GM23248 (cell line): ENCODE data around the gene TTC8. TPM values are rescaled to one million over a fixed set of nuclear protein-coding genes. Genes with fewer than 3 reads are reported as not detected.

Source experiments
- DNase-seq: peaks from one replicate; pipeline ENCODE4 v3.0.0-alpha.2; 2015
- H2AFZ ChIP-seq: fragments of 200-600 bp; sonication (generic); 2 replicates; pipeline ENCODE4 v1.6.1; 2016; ENCODE audit warnings: antibody characterized with exemption
- H3F3A ChIP-seq: fragments of 200-600 bp; sonication (generic); 2 replicates; pipeline ENCODE4 v1.6.1; 2016; ENCODE audit warnings: mild to moderate bottlenecking, antibody characterized with exemption, mixed run types; ENCODE audit not compliant: insufficient read depth
- H3K27ac ChIP-seq: fragments of 200-600 bp; sonication (generic); 2 replicates; pipeline ENCODE4 v1.5.1; 2016; ENCODE audit warnings: mild to moderate bottlenecking
- H3K27me3 ChIP-seq: fragments of 200-600 bp; sonication (generic); replicated peaks from 2 replicates; pipeline ENCODE4 v1.6.1; 2016; ENCODE audit warnings: mild to moderate bottlenecking; ENCODE audit not compliant: insufficient read depth
- H3K36me3 ChIP-seq: fragments of 200-600 bp; sonication (generic); 2 replicates; pipeline ENCODE4 v1.6.1; 2016; ENCODE audit warnings: low read depth, mild to moderate bottlenecking
- H3K4me1 ChIP-seq: fragments of 200-600 bp; sonication (generic); 2 replicates; pipeline ENCODE4 v1.6.1; 2016; ENCODE audit warnings: mild to moderate bottlenecking; ENCODE audit not compliant: insufficient read depth
- H3K4me2 ChIP-seq: fragments of 200-600 bp; sonication (generic); one replicate; pipeline ENCODE4 v1.6.1; 2016; ENCODE audit warnings: mild to moderate bottlenecking; ENCODE audit not compliant: unreplicated experiment
- H3K4me3 ChIP-seq: fragments of 200-600 bp; sonication (generic); 2 replicates; pipeline ENCODE4 v1.5.1; 2016; ENCODE audit warnings: mild to moderate bottlenecking
- H3K79me2 ChIP-seq: fragments of 200-600 bp; sonication (generic); 2 replicates; pipeline ENCODE4 v1.6.1; 2016; ENCODE audit warnings: mild to moderate bottlenecking; ENCODE audit not compliant: insufficient read depth
- H3K9ac ChIP-seq: fragments of 200-600 bp; sonication (generic); 2 replicates; pipeline ENCODE4 v1.6.1; 2016; ENCODE audit warnings: mild to moderate bottlenecking
- H3K9me2 ChIP-seq: fragments of 200-600 bp; sonication (generic); 2 replicates; pipeline ENCODE4 v1.6.1; 2016; ENCODE audit warnings: mixed run types, mild to moderate bottlenecking, moderate library complexity; ENCODE audit not compliant: insufficient read depth
- H3K9me3 ChIP-seq: fragments of 200-600 bp; sonication (generic); one replicate; pipeline ENCODE4 v1.6.1; 2017; ENCODE audit warnings: low read depth
- H4K20me1 ChIP-seq: fragments of 200-600 bp; sonication (generic); 2 replicates; pipeline ENCODE4 v1.6.0; 2016; ENCODE audit not compliant: insufficient read depth
- EZH2 ChIP-seq: fragments of 200-600 bp; sonication (generic); IDR thresholded peaks from 2 replicates; pipeline ENCODE4 v1.6.1; 2018; ENCODE audit warnings: antibody characterized with exemption, mild to moderate bottlenecking; ENCODE audit not compliant: insufficient read depth, poor library complexity, severe bottlenecking
- EZH2phosphoT487 ChIP-seq: fragments of 200-600 bp; sonication (generic); IDR thresholded peaks from 2 replicates; pipeline ENCODE4 v1.6.1; 2018; ENCODE audit warnings: antibody characterized with exemption, moderate library complexity, mild to moderate bottlenecking, low read depth; ENCODE audit not compliant: insufficient read depth
- WGBS, 2 experiments: methylation state at CpG; one replicate each; pipeline ENCODE4 v1.1.6; 2015 to 2017; ENCODE audit warnings: low lambda C conversion rate in 2 of 2, low coverage in 1 of 2; ENCODE audit errors: missing lambda C conversion rate in 2 of 2; 5-methylcytosine and 5-hydroxymethylcytosine counted together
- in situ Hi-C: fragments of 300-500 bp; cut with MboI; formaldehyde crosslinking; loops from 2 replicates; pipeline ENCODE4 v1.15.0; 2020
- polyA plus RNA-seq: library from polyadenylated mRNA; unstranded; fragments of >200 nt; fragmentation: Nextera tagmentation; extraction: Ambion mirVana; gene quantifications from 2 replicates; pipeline ENCODE4 v1.2.1, GENCODE V29; 2016
- total RNA-seq: library from RNA; depleted of rRNA; stranded (reverse); fragments of >200 nt; shearing (Covaris generic); gene quantifications from 2 replicates; pipeline ENCODE4 v1.2.3, GENCODE V29; 2014

The TTC8 gene
- total and polyA plus RNA-seq, 2 experiments from 2014 or later = 38.3 to 49.4 TPM

DNA sequence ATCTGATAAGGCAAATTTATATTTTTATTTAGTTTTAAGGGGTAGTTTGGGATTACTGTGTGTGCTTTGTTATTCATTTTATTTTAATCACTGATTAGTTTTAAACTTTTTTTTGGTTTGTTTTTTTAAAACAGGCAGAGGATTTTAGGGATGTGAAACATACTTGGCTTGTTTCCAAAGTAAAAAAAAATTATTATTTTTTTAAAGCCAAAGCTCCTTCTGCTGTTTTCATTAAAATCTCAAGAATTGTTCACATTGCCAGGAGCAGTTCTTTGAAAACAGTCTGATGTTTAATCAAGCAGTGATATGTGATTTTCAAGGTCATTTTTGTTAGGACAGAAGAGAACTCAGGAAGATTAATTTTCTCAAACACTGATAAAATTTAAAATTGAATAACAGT lies 11.2 kb downstream of the TTC8 start:
- Histone ChIP-seq H3K9ac (peak overlapping the region; percentile 56), H3K27me3 (no peaks in the 10 kb centered on the region), H3K4me2 (peak overlapping the region; percentile 71), H3F3A (peaks cover 44% of the 10 kb centered on the region), H3K79me2 (peaks cover 70% of the 10 kb centered on the region), H3K9me2 (no peaks in the 10 kb centered on the region), H3K4me3 (no peak overlapping the region), H4K20me1 (no peaks in the 10 kb centered on the region), H3K4me1 (peaks cover 54% of the 10 kb centered on the region), H2AFZ (no peak overlapping the region), H3K27ac (peak overlapping the region; percentile 86), H3K9me3 (no peaks in the 10 kb centered on the region), H3K36me3 (no peaks in the 10 kb centered on the region)
- in situ Hi-C loops = no loop called here
- peak; percentile 21 for DNase-seq
- TF ChIP-seq EZH2 (no peak), EZH2phosphoT487 (no peak)

DNA sequence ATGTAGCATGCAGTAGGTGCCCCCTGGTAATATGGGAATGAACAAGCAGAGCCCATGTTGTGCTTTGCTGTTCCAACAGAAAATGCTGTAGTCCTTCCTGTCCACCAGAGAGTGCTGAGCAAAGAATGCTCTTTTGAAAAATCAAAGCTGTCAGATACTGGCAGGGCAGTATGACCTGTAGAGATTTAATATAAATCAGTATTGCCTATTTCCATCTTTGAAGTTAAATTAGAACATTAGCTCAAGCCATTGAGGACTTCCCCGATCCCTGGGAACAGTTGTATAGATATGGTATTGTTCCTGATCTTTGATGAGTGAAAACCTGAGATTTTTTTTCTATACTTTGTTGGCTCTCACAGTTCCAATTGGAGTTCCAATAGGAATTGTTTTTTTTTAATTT lies 13.0 kb downstream of the TTC8 start:
- Histone ChIP-seq H3F3A (peaks cover 33% of the 10 kb centered on the region), H3K4me3 (no peak overlapping the region), H3K9me3 (no peaks in the 10 kb centered on the region), H3K9ac (no peak overlapping the region), H3K27me3 (no peaks in the 10 kb centered on the region), H3K9me2 (no peaks in the 10 kb centered on the region), H3K36me3 (peaks cover 5% of the 10 kb centered on the region; the same call in 1 of the 2 replicates), H3K27ac (no peak overlapping the region), H3K79me2 (peaks cover 64% of the 10 kb centered on the region), H3K4me2 (no peak overlapping the region), H4K20me1 (no peaks in the 10 kb centered on the region), H2AFZ (no peak overlapping the region), H3K4me1 (peaks cover 52% of the 10 kb centered on the region)
- TF ChIP-seq EZH2phosphoT487 (no peak), EZH2 (no peak)
- in situ Hi-C loops = no loop called here
- 100% methylated on average over 1 of the region's 1 CpG for WGBS, 2 experiments
- no peak for DNase-seq

DNA sequence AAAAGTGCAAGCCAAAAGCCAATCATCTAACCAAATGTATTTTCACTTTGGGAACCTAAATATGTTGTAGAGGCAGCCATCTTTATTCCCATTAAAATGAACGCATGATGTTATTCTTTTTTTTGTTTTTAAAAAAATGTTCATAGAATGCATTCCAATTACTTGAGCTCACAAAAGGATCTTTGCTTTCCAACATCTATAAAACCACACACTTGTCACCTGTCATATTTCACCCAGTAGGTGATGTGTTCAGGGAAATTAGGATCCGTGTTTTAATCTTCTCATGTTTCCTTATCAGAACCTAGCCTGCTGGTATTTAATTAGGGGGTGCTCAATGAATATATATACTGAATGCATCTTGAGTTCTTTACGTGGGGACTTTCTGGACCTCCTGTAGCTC lies 13.6 kb downstream of the TTC8 start:
- no peaks in the 10 kb centered on the region for H3K27me3 ChIP-seq
- H3K79me2 ChIP-seq = peaks cover 59% of the 10 kb centered on the region
- no peak for TF ChIP-seq EZH2phosphoT487
- TF ChIP-seq EZH2 = no peak
- H3K4me3 ChIP-seq = no peak overlapping the region
- H3K4me2 ChIP-seq = no peak overlapping the region
- no peaks in the 10 kb centered on the region for H4K20me1 ChIP-seq
- no peaks in the 10 kb centered on the region for H3K9me3 ChIP-seq
- in situ Hi-C loops = no loop called here
- H3K27ac ChIP-seq = no peak overlapping the region
- H3K36me3 ChIP-seq = peaks cover 5% of the 10 kb centered on the region; the same call in 1 of the 2 replicates
- no peak overlapping the region for H2AFZ ChIP-seq
- H3K9me2 ChIP-seq = no peaks in the 10 kb centered on the region
- no peak for DNase-seq
- H3K4me1 ChIP-seq = peaks cover 50% of the 10 kb centered on the region
- WGBS, 2 experiments = 89 to 93% methylated on average over 3 of the region's 3 CpGs
- no peak overlapping the region for H3K9ac ChIP-seq
- H3F3A ChIP-seq = peaks cover 31% of the 10 kb centered on the region

DNA sequence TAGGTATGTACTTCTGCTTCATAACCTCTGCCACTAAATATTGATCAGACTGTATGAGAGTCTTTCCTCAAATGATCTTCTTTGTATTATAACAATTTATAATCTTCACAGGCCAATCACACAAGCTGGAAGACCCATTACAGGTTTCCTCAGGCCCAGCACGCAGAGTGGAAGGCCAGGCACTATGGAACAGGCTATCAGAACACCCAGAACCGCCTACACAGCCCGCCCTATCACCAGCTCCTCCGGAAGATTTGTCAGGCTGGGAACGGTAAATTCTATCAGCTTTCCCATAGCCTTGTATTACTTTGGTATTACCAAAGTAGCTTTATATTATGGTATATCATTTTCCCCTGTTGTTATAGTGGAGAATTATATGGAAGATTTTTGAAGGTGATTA lies 16.5 kb downstream of the TTC8 start:
- Histone ChIP-seq H3K9ac (no peak overlapping the region), H3K4me3 (no peak overlapping the region), H3K36me3 (peaks cover 5% of the 10 kb centered on the region; the same call in 1 of the 2 replicates), H3K9me3 (no peaks in the 10 kb centered on the region), H3K4me2 (no peak overlapping the region), H3K4me1 (peaks cover 23% of the 10 kb centered on the region), H3F3A (0 out of 2 replicates have a peak, but pooled peaks cover 10% of the 10 kb centered on the region), H2AFZ (no peak overlapping the region), H4K20me1 (no peaks in the 10 kb centered on the region), H3K27ac (no peak overlapping the region), H3K9me2 (no peaks in the 10 kb centered on the region), H3K79me2 (peaks cover 42% of the 10 kb centered on the region), H3K27me3 (no peaks in the 10 kb centered on the region)
- in situ Hi-C loops = no loop called here
- WGBS, 2 experiments = 93% methylated on average over 5 of the region's 5 CpGs
- no peak for TF ChIP-seq EZH2phosphoT487
- no peak for DNase-seq

DNA sequence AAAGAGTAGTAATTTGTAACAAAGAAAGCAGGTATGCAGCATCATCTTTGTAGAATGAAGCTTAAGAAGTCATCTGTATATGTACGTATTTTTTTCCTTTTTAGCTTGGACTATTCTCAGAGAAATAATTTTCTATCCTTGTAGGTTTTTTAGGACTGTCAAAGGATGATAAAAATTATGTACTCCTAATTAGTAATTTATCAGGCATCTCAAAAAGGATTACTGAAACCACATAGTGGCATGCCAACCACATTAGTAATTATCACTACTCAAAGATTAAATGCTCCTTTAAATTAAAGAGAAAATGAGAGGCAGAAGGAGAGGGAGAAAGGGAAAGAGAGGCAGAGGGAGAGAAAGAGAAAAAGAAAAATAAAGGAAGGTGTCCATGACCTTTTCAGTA lies 17.3 kb downstream of the TTC8 start:
- in situ Hi-C loops = no loop called here
- H3K79me2 ChIP-seq = peaks cover 34% of the 10 kb centered on the region
- peaks cover 5% of the 10 kb centered on the region; the same call in 1 of the 2 replicates for H3K36me3 ChIP-seq
- H3K9me3 ChIP-seq = no peaks in the 10 kb centered on the region
- no peaks in the 10 kb centered on the region for H4K20me1 ChIP-seq
- no peak for TF ChIP-seq EZH2
- TF ChIP-seq EZH2phosphoT487 = no peak
- peak; percentile 33 for DNase-seq
- H3K9me2 ChIP-seq = no peaks in the 10 kb centered on the region
- WGBS, 2 experiments = 29 to 43% methylated on average over 1 of the region's 1 CpG
- H3K27ac ChIP-seq = no peak overlapping the region
- H3K27me3 ChIP-seq = no peaks in the 10 kb centered on the region
- H3K4me3 ChIP-seq = 0 out of 2 replicates have a peak overlapping the region, but pooled peaks have one; percentile 11
- no peak overlapping the region for H2AFZ ChIP-seq
- H3K9ac ChIP-seq = no peak overlapping the region
- 0 out of 2 replicates have a peak, but pooled peaks cover 5% of the 10 kb centered on the region for H3F3A ChIP-seq
- peak overlapping the region; percentile 45 for H3K4me2 ChIP-seq
- peaks cover 17% of the 10 kb centered on the region for H3K4me1 ChIP-seq
